Esophagus muscularis mucosa (tissue), 4 donors: ENCODE data around the gene GTF2H1. TPM values are rescaled to one million over a fixed set of nuclear protein-coding genes. Genes with fewer than 3 reads are reported as not detected.
A peak's percentile ranks its signal among the peaks of the same experiment; 100 is the strongest.
"Not testable (repeated sequence)": the region's sequence is repeated elsewhere in the genome, so short reads cannot be mapped to it uniquely, and the experiment has no call there.

Experiments
- DNase-seq: peaks from one replicate; pipeline ENCODE4 v3.0.0-alpha.2; 2017; ENCODE audit errors: extremely low spot score
- H3K27ac ChIP-seq, 4 donors: fragments of 200-600 bp; sonication (generic); replicated peaks in 1 of 4; 1 replicate in 3 of 4; 2 replicates in 1 of 4; pipeline ENCODE4 v1.5.1; 2016 to 2019; ENCODE audit warnings: mild to moderate bottlenecking in 1 of 4
- H3K27me3 ChIP-seq, 4 donors: fragments of 200-600 bp; sonication (generic); one replicate each; pipeline versions ENCODE4 v1.5.1 to v1.6.0; 2016 to 2019
- H3K36me3 ChIP-seq, 4 donors: fragments of 200-600 bp; sonication (generic); one replicate each; pipeline ENCODE4 v1.5.1; 2016 to 2019
- H3K4me1 ChIP-seq, 4 donors: fragments of 200-600 bp; sonication (generic); one replicate each; pipeline ENCODE4 v1.5.1; 2016 to 2019
- H3K4me3 ChIP-seq, 4 donors: fragments of 200-600 bp; sonication (generic); 1 replicate in 2 of 4; 2 replicates in 2 of 4; pipeline ENCODE4 v1.5.1; 2016 to 2019; ENCODE audit warnings: mild to moderate bottlenecking in 4 of 4, moderate library complexity in 1 of 4
- H3K9me3 ChIP-seq, 4 donors: fragments of 200-600 bp; sonication (generic); 1 replicate in 3 of 4; 2 replicates in 1 of 4; pipeline ENCODE4 v1.5.1; 2016 to 2019
- CTCF ChIP-seq, 3 experiments: fragments of 200-600 bp in 2 of 3; fragments of 450-650 bp in 1 of 3; sonication (generic) in 2 of 3; IDR thresholded peaks; one replicate each; pipeline ENCODE4 v1.5.1; 2017 to 2019; ENCODE audit warnings: antibody characterized with exemption in 3 of 3, mild to moderate bottlenecking in 2 of 3, moderate library complexity in 1 of 3
- EP300 ChIP-seq: sonication (generic); formaldehyde crosslinking; IDR thresholded peaks from one replicate; pipeline ENCODE4 v1.6.1; 2017; ENCODE audit warnings: antibody characterized with exemption
- POLR2A ChIP-seq: fragments of 450-650 bp; IDR thresholded peaks from one replicate; pipeline ENCODE4 v1.6.1; 2017; ENCODE audit warnings: antibody characterized with exemption, moderate library complexity, mild to moderate bottlenecking, low read depth
- POLR2AphosphoS5 ChIP-seq, 2 donors: sonication (generic); formaldehyde crosslinking; IDR thresholded peaks; one replicate each; pipeline ENCODE4 v1.6.1; 2017; ENCODE audit warnings: antibody characterized with exemption in 2 of 2
- WGBS: methylation state at CpG from one replicate; pipeline ENCODE4 v1.1.5; 2018; 5-methylcytosine and 5-hydroxymethylcytosine counted together
- intact Hi-C: fragments of 100-400 bp; cut with DNase I; formaldehyde crosslinking; loops from one replicate; pipeline ENCODE4 v1.15.1; 2023
- total RNA-seq, 4 donors: library from RNA; depleted of rRNA; stranded (reverse); fragments of >200 nt; gene quantifications; one replicate each; pipeline versions ENCODE4 v1.1.0 to v1.2.1, GENCODE V29; 2016

Gene GTF2H1
- total RNA-seq, 4 donors from 2014 or later, result 40.3 to 56.7 (median 48.3) TPM

- DNase-seq, result no peak
- Histone ChIP-seq H3K4me1 (peaks cover 33 to 52% (median 45%) of the 10 kb centered on the region in 4 donors), H3K27ac (peak overlapping the region; percentile 94 to 97 (median 94)), H3K9me3 (no peaks in the 10 kb centered on the region), H3K4me3 (peak overlapping the region; percentile 74 to 95 (median 84)), H3K36me3 (peaks cover 0 to 20% (median 5%) of the 10 kb centered on the region in 4 donors), H3K27me3 (no peaks in the 10 kb centered on the region)
- no peak for TF ChIP-seq POLR2A
- no peak for TF ChIP-seq CTCF (IDR thresholded peaks at IDR 0.05)
- no peak for TF ChIP-seq POLR2AphosphoS5 (IDR thresholded peaks at IDR 0.05)
- no peak for TF ChIP-seq EP300
- intact Hi-C loops, result loop anchor here (2.0 to 5.0 kb wide), 4 partner anchors 59 to 309 kb away; partner anchors contain the start of genes LDHA, SPTY2D1 and TSG101
- WGBS, result 14% methylated on average over 12 of the region's 18 CpGs
These were observed 627 bp downstream of the GTF2H1 start for GRCh38 chr11:18322818-18323570.

- not testable (repeated sequence) for H3K27ac ChIP-seq, H3K9me3 ChIP-seq, H3K27me3 ChIP-seq, DNase-seq
- Histone ChIP-seq H3K4me3 (peak overlapping the region in 1 of 4 donors; percentile 74), H3K36me3 (peaks cover 0 to 20% (median 5%) of the 10 kb centered on the region in 4 donors), H3K4me1 (peaks cover 33 to 52% (median 45%) of the 10 kb centered on the region in 4 donors)
- intact Hi-C loops, result loop anchor here (2.0 to 5.0 kb wide), 4 partner anchors 58 to 308 kb away; partner anchors contain the start of genes LDHA, SPTY2D1 and TSG101
- WGBS, result 92% methylated on average over 11 of the region's 11 CpGs
These were observed 1.5 kb downstream of the GTF2H1 start for GRCh38 chr11:18323881-18324280.

- Histone ChIP-seq H3K4me3 (no peak overlapping the region), H3K27me3 (no peaks in the 10 kb centered on the region), H3K36me3 (peaks cover 0 to 25% (median 6%) of the 10 kb centered on the region in 4 donors), H3K27ac (no peak overlapping the region), H3K9me3 (no peaks in the 10 kb centered on the region), H3K4me1 (peaks cover 33 to 51% (median 45%) of the 10 kb centered on the region in 4 donors)
- intact Hi-C loops, result loop anchor here (5.0 kb wide), 3 partner anchors 58 to 308 kb away; partner anchors contain the start of genes SPTY2D1 and TSG101
- TF ChIP-seq CTCF (IDR thresholded peaks at IDR 0.05), result no peak
- TF ChIP-seq POLR2A, result no peak
- no peak for TF ChIP-seq POLR2AphosphoS5 (IDR thresholded peaks at IDR 0.05)
- no peak for TF ChIP-seq EP300
- 58% methylated on average over 1 of the region's 1 CpG for WGBS
- DNase-seq, result no peak
These were observed 2.0 kb downstream of the GTF2H1 start for GRCh38 chr11:18324381-18324780.

DNA sequence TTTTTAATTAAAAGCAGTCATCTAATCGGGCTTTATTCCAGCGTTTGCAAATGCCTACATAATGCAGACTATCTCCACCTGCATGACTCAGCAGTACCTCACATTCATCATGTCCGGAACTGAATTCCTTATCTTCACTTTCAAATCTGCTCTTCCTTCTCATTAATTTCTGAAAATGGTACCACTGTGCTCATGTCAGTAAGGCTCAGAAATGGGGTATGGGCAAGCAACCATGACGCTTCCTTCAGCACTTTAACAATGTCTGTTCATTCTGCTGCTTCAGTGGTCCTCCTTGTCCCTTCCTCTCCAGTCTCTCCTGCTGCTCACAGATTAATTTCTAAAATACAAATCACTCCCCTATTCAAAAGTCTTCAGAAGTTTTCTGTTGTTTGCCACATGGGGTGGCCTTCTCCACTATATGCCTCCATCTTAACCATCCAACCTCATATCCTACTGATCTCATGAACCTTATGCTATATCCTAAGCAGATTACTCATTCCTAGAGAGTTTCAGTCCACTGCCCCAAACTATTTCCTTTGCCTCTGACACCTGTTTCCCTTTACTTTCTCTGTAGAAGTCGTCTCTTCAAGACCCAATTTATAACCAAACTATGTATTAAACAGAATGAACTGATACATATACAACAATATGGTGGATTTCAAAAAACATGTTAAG lies 7.0 kb downstream of the GTF2H1 start:
- intact Hi-C loops, result no loop called here

More for the DNA sequence above, 7.0 kb downstream of the GTF2H1 start:
- DNase-seq, result no peak
- 81% methylated on average over 5 of the region's 5 CpGs for WGBS
- Histone ChIP-seq H3K9me3 (no peaks in the 10 kb centered on the region), H3K27ac (no peak overlapping the region), H3K4me1 (peaks cover 8 to 13% (median 12%) of the 10 kb centered on the region in 4 donors), H3K4me3 (no peak overlapping the region), H3K36me3 (peaks cover 14 to 68% (median 30%) of the 10 kb centered on the region in 4 donors), H3K27me3 (no peaks in the 10 kb centered on the region)
- no peak for TF ChIP-seq CTCF (IDR thresholded peaks at IDR 0.05)
